Progenitor cell of endocrine pancreas (in vitro differentiated cells): ENCODE data around the gene CCDC124. TPM values are rescaled to one million over a fixed set of nuclear protein-coding genes. Genes with fewer than 3 reads are reported as not detected.

Experiments used
- DNase-seq: peaks from one replicate; pipeline ENCODE4 v3.0.0; 2021; ENCODE audit warnings: low spot score; ENCODE audit not compliant: unreplicated experiment
- H3K27ac Mint-ChIP-seq: 2 replicates; pipeline ENCODE4 v1.8.0; 2021; ENCODE audit warnings: mild to moderate bottlenecking, moderate library complexity, mixed read lengths
- H3K27me3 Mint-ChIP-seq: 2 replicates; pipeline ENCODE4 v1.8.0; 2021; ENCODE audit warnings: mixed read lengths
- H3K36me3 Mint-ChIP-seq: 2 replicates; pipeline ENCODE4 v1.8.0; 2022; ENCODE audit warnings: mixed read lengths; ENCODE audit not compliant: insufficient read depth
- H3K4me1 Mint-ChIP-seq: 2 replicates; pipeline ENCODE4 v1.8.0; 2021; ENCODE audit warnings: low read depth, mixed read lengths
- H3K4me3 Mint-ChIP-seq: 2 replicates; pipeline ENCODE4 v1.8.0; 2021; ENCODE audit warnings: low read depth, mild to moderate bottlenecking, moderate library complexity, mixed read lengths
- H3K9me3 Mint-ChIP-seq: 2 replicates; pipeline ENCODE4 v1.8.0; 2021; ENCODE audit warnings: low read depth, mixed read lengths
- total RNA-seq: library from RNA; stranded (reverse); gene quantifications from 2 replicates; pipeline ENCODE4 v1.2.1, GENCODE V29; 2021
- TF ChIP-seq, protein P1 (sequence below): fragments of 200-600 bp; sonication (generic); IDR thresholded peaks from one replicate; pipeline ENCODE4 v1.5.0; 2021; ENCODE audit warnings: antibody characterized with exemption, mild to moderate bottlenecking; ENCODE audit not compliant: unreplicated experiment

CCDC124 gene
- total RNA-seq, 1 donor from 2014 or later, result 84.3 TPM

DNA sequence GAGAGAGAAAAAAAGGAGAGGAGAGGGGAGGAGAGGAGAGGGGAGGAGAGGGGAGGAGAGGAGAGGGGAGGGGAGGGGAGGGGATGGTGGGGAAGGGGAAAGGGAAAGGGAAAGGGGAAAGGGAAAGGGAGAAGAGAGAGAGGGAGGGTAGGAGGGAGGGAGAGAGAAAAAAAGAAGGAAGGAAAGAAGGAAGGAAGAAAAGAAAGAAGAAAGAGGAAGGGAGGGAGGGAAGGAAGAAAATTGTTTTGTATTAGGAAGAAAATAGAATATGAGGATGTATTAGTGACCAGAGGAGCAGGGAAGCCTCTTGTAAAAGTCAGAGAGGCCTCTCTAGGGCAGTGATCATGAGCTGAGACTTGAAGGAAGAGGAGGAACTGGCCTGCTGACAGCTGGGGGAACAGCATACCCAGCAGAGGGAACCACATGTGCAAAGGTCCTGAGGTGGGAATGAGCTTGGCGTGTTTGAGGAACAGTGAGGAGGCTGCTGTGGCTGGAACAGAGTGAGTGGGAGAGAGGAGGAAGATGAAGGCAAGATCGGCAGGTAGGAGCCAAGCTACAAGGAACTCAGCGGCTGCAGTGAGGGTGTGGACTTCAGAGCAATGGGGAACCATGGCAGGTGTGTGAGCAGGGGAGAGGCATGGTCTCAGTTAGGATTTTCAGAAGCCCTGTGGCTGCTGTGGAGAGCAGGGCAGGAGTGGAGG, 24.5 kb downstream of the CCDC124 start:
- no peak overlapping the region for H3K4me3 Mint-ChIP-seq
- H3K4me1 Mint-ChIP-seq, result peaks cover 10% of the 10 kb centered on the region
- TF ChIP-seq, protein P1, sequence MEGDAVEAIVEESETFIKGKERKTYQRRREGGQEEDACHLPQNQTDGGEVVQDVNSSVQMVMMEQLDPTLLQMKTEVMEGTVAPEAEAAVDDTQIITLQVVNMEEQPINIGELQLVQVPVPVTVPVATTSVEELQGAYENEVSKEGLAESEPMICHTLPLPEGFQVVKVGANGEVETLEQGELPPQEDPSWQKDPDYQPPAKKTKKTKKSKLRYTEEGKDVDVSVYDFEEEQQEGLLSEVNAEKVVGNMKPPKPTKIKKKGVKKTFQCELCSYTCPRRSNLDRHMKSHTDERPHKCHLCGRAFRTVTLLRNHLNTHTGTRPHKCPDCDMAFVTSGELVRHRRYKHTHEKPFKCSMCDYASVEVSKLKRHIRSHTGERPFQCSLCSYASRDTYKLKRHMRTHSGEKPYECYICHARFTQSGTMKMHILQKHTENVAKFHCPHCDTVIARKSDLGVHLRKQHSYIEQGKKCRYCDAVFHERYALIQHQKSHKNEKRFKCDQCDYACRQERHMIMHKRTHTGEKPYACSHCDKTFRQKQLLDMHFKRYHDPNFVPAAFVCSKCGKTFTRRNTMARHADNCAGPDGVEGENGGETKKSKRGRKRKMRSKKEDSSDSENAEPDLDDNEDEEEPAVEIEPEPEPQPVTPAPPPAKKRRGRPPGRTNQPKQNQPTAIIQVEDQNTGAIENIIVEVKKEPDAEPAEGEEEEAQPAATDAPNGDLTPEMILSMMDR, result no peak
- DNase-seq, result no peak
- no peaks in the 10 kb centered on the region for H3K9me3 Mint-ChIP-seq
- H3K27ac Mint-ChIP-seq, result peak overlapping the region; percentile 6
- peaks cover 3% of the 10 kb centered on the region for H3K36me3 Mint-ChIP-seq
- peaks cover 11% of the 10 kb centered on the region for H3K27me3 Mint-ChIP-seq

DNA sequence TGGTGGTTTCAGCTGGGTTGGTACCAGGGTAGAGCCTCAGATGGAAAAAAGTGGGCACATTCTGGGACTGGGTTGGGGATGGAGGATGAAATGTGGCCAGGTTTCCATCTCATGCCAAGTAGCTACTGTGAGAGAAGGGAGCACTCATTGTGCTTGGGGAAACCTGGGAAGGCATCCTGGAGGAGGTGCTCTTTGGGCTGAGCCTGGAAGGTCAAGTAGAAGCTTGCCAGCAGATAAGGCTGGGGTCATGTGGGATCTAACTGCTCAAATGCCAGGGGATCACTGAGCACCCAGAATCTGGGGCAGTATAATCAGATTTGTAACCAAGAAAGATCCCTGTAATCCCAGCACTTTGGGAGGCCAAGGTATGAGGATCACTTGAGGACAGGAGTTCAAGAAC, 25.1 kb downstream of the CCDC124 start:
- TF ChIP-seq, protein P1, result no peak
- peaks cover 3% of the 10 kb centered on the region for H3K36me3 Mint-ChIP-seq
- DNase-seq, result no peak
- H3K9me3 Mint-ChIP-seq, result no peaks in the 10 kb centered on the region
- H3K27me3 Mint-ChIP-seq, result peaks cover 11% of the 10 kb centered on the region
- no peak overlapping the region for H3K27ac Mint-ChIP-seq
- H3K4me3 Mint-ChIP-seq, result no peak overlapping the region
- H3K4me1 Mint-ChIP-seq, result peaks cover 8% of the 10 kb centered on the region

DNA sequence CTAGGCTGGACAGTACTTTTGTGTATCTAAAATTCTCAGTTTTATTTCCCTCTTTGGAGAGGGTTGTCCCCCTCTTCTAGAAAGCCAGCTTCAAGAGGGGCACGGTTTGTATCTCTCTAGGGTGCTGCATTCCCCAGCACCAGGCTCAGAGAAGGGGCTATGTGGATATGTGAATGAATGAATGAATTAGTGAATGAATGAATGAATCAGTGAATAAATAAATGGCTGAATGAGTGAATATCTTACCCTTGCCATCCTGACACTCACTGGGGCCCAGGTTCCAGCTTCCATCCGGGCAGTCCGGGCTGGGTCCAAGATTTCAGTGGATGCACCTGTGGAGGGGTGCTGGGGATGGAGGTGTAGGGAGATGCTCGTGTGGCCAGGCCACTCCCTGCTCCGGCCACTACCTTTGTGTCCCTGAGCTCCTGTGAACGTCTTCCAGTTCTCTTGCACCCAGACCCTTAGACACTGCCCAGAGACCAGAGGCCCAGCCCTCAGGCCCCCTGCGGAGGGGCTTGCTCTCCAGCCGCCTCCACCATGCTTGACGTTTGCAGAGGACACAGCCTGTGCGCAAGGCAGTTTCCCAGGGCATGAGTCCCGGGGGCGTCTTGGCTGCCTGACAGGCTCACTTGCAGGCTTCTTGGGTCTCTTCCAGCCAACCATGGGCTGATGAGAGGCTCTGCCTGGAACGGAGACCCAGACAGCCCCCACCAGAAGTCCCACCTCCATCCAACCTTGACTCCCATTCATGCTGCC, 31.3 kb downstream of the CCDC124 start:
- Mint-ChIP-seq H3K9me3 (no peaks in the 10 kb centered on the region), H3K27ac (no peak overlapping the region), H3K4me1 (peaks cover 7% of the 10 kb centered on the region), H3K27me3 (peaks cover 24% of the 10 kb centered on the region), H3K36me3 (no peaks in the 10 kb centered on the region), H3K4me3 (no peak overlapping the region)
- DNase-seq, result no peak
- TF ChIP-seq, protein P1, result no peak

DNA sequence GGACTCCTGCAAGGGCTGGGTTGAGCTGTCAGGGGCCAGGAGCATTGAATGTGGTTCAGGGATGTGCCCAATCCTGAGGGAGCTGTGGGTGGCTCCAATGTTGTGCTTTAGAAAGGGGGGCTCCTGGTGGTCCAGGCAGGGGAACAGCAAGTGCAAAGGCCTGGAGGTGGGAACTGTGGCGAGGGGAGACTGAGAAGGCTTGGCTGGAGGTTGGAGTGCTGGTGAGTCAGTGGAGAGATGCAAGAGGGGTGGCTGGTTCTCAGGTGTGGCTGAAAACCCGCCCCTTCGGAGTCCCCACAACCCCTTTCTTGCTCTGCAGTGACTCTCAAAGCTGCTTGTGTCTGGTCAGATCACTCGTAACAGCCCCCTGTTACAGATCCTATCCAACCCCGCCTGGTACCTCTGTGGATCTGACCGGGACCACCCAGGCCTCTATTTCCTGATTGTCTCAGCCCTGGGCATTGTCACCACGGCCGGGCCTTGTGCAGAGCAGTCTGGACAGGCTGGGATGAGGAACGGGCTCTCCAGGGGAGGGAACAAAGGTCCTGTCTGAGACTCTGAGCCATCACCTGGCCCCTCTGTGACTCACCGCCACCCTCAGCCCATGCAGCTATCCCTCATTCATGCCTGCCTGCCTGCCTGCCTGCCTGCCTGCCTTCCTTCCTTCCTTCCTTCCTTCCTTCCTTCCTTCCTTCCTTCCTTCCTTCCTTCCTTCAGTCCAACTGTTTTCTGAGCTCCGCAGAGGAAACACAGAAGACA, 32.7 kb downstream of the CCDC124 start:
- TF ChIP-seq, protein P1, result no peak
- Mint-ChIP-seq H3K27me3 (peaks cover 24% of the 10 kb centered on the region), H3K9me3 (no peaks in the 10 kb centered on the region), H3K4me1 (peaks cover 7% of the 10 kb centered on the region), H3K27ac (peak overlapping the region; percentile 2), H3K4me3 (peak overlapping the region; percentile 70), H3K36me3 (no peaks in the 10 kb centered on the region)
- DNase-seq, result no peak

DNA sequence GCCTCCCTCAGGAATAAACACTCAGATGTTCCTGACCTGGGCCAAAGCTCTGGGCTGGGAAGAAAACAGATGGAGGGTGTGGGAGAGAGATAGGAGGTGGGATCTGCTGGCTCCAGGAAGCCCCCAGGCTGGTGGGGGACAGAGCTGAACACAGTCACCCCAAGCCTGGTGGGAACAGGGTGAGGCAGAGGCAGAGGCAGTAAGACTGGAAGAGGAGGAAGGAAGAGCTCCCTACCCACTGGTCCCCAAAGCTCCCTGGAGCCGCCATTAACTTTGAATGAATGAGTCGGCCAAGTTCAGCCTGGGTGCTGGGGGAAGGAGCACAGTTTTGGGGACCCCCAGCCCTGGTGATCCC, 33.3 kb downstream of the CCDC124 start:
- Mint-ChIP-seq H3K4me3 (peak overlapping the region; percentile 70), H3K9me3 (no peaks in the 10 kb centered on the region), H3K4me1 (peaks cover 7% of the 10 kb centered on the region), H3K36me3 (no peaks in the 10 kb centered on the region), H3K27me3 (peaks cover 24% of the 10 kb centered on the region), H3K27ac (peak overlapping the region; percentile 2)
- TF ChIP-seq, protein P1, result no peak
- DNase-seq, result no peak
